IPS-18c (cell line): ENCODE data around the gene FBXO38.

Experiments
- H3K4me3 ChIP-seq: 2 replicates; pipeline ENCODE4 v1.7.0; 2013; ENCODE audit warnings: low read depth, mild to moderate bottlenecking, low read length, moderate library complexity; ENCODE audit not compliant: insufficient read depth
- H3K9me3 ChIP-seq: one replicate; pipeline ENCODE4 v1.6.1; 2013; ENCODE audit warnings: mild to moderate bottlenecking, low read length, moderate library complexity; ENCODE audit not compliant: control insufficient read depth, insufficient read depth

FBXO38 gene, protein sequence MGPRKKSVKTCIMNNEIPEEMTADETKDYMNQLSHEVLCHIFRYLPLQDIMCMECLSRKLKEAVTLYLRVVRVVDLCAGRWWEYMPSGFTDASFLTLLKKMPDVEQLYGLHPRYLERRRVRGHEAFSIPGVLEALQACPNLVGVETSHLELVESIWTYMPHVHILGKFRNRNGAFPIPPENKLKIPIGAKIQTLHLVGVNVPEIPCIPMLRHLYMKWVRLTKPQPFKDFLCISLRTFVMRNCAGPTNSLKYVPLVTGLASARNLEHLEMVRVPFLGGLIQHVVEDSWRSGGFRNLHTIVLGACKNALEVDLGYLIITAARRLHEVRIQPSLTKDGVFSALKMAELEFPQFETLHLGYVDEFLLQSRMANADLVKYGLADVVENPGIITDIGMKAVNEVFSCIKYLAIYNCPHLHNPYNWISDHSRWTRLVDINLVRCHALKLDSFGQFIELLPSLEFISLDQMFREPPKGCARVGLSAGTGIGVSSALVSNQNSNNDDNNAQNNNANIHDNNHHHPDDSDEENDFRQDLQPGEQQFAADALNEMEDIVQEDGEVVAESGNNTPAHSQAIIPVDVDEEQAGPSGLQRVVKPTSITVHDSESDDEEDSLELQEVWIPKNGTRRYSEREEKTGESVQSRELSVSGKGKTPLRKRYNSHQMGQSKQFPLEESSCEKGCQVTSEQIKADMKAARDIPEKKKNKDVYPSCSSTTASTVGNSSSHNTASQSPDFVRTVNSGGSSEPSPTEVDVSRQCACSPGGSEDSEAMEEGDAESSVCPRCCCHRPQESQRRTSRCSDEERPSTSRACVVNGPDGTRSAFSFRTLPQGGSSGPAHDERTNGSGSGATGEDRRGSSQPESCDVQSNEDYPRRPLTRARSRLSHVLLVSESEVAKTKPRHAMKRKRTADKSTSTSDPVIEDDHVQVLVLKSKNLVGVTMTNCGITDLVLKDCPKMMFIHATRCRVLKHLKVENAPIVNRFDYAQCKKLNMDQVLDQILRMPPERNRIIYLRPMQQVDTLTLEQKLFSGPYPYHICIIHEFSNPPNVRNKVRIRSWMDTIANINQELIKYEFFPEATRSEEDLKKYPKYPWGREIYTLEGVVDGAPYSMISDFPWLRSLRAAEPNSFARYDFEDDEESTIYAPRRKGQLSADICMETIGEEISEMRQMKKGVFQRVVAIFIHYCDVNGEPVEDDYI

DNA sequence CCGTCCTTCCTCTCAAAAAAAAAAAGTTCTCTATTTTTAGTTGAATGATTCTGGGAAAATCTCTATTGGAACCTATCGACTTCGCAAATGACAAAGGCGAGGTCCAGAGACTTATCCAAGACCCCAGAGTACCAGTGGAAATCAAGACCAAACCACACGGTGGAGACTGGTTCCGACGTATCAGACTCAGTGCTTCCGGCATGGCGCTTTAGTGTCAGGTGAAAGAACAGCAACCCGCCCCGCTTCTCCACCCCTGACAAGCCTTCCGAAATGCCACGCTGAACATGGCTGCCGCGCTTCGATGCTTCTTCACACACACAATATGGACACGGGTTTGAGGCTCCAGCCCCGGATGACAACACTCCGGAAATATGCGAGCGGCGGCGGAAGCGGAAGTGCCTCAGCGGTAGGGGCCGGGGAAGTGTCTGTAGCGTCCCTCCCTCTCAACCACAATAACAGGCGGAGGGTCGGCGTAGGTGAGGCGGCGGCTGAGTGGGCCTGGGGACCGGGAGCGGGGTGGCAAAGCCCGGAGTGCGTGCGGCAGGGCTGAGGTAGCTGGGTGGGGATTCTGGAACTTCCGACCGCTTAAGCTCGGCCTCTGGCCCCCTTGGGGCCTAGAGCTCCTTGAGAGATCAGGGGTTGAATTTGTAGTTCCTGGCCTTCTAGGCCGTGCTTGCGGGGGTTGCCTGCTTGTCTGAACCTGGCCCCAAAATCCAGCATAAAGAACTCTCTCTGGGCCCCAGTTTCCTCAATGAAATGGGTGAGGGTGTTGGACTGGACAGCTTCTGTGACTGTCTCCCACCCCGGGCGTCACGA, at the start of gene FBXO38:
TSS of gene FBXO38 (plus strand) at position 395 of the 816 bp plus-strand sequence. CDS start 10,819 bp downstream, outside the sequence.
- Histone ChIP-seq H3K9me3 (no peaks in the 10 kb centered on the region), H3K4me3 (peak within 1 kb of the TSS; percentile 95)

DNA sequence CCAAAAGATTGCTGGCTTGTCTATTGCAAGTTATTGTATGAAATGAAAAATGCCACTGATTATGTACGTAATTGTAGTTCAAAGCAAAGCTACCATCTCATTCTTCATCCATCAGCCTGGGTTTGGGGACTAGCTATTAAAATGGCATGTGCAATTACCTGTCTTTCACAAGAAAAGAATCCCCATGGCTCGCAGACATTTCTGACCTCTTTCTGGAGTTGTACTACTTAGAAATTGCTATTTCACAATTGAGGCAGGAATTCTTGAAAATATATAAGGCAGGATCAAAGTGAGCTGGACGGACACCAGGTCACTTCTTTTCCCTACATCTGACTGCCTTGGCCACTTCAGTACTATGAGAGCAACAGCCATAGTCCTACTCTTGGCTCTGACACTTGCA, 48.5 kb upstream of the FBXO38 start, which contains the start of gene SPINK9:
TSS of gene SPINK9 (plus strand) at position 301 of the 400 bp plus-strand sequence. CDS start at position 356, 55 bp downstream.
- no peak within 1 kb of the TSS for H3K4me3 ChIP-seq
- H3K9me3 ChIP-seq = no peaks in the 10 kb centered on the region

DNA sequence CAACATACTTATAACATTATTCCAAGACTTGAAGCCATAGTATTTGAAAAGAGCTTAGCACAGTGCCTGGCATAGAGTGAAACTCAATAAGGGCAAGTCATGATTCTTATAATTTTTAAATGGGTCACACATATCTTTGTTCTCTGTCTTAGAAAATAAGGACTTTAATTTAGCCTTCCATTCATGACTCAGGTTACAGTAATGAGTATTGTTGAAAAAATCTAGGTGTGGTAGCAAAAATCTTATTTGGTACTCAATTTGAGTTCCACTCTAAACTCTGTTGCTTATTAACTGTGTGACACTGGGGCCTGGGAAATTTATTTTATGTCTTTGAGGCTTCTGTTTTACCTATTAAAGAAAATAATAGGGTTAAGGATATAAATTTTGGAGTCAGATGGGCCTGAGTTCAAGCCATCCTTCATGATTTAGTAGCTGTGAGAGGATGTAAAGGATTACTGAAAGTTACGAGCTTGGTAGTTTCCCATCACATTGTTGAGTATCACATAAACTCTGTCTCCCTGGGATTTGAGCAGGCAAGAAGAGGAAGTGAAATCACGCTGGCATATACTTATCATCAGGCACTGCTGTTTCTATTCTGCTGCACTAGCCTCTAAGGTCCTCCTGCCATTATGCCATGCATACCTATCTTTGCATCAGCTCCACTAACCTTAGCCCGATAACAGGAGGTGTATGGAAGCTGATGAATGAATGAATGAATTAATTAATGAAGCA, 46.9 kb upstream of the FBXO38 start:
- Histone ChIP-seq H3K4me3 (no peak overlapping the region), H3K9me3 (peaks cover 2% of the 10 kb centered on the region)

DNA sequence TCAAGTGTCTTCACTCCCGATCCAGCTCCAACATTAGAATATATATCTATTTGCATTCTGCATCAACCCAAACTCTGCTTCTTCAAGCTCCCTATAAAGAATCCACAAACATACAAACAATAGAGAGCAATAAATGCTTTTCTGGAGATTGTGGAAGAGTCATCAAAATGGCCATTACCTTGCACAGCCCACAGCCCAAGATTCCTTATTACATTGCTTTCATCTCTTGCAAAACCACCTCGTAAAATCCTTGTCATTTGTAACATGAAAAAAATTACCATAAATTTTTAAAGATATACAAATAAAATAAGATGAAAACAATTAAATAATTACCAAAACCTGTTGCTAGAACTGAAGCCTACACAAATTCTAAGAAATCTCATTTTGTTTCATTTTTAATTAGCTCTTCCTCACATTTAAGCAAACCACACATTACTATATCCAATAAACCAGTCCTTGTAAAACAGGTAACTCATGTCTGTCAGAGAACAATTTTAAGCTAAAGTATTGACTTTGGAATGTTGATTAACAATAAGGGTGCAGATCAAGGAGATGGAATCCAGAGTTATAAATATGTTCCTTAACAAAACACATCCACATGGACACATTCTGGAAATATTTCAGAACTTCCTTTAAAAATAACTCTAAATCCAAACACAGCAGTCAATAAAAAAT, 41.2 kb upstream of the FBXO38 start:
- Histone ChIP-seq H3K4me3 (no peak overlapping the region), H3K9me3 (peaks cover 2% of the 10 kb centered on the region)

DNA sequence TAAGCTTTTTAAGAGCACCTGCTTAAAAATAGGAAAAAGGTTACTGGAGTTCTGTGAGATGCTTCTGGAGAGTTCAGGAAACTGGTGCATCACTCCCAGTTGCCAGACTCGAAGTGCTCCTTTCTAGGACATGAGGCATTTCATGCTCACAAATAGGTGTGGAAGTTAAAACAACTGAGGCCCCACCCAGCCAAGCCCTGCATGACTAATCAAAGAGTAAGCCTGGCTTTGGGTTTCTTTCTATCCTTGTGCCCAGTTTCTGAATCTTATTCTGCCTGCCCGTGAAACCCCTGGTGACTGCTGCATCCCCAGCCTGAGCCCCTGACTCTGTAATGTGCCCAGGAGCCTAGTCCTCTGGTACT, 40.7 kb upstream of the FBXO38 start:
- Histone ChIP-seq H3K4me3 (no peak overlapping the region), H3K9me3 (peaks cover 2% of the 10 kb centered on the region)

DNA sequence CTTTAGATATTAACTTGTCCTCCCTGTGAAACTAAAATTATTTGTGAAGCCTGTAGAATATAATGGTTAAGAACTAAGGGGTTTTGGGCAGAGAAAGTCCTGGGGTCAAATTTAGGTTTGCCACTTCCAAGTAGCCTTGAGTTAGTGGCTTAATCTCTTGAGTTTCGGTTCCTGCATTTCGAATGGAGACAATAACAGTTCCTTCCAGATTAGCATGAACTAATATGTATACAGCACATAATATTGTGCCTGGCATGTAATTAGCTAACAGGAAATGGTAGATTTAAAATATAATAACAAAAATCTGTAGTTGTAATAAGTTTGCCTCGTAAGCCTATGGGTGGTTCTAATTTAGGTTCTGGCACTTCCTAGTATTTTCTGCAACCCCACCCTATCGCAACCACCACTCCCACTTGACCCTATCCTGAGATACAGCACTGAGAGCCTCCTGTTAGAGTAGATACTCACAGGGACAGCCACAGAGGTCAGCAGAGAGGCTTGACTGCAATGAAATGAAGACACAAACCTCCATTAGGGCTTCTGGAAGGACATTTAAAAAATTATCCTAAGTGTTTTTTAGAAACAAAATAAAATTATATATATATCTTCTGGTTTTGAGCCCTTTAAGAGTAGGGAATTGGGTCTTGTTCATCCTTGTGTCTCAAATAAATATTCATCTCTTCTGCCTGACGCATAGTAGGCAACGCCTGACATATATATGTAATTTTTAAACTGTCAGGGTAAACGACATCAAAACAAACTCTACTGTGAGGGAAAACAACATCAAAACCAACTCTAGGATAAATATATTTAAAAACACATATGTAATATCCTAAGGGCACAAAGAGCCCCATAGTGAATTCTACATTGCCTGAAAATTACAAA, 39.9 kb upstream of the FBXO38 start:
- Histone ChIP-seq H3K9me3 (peaks cover 2% of the 10 kb centered on the region), H3K4me3 (no peak overlapping the region)

DNA sequence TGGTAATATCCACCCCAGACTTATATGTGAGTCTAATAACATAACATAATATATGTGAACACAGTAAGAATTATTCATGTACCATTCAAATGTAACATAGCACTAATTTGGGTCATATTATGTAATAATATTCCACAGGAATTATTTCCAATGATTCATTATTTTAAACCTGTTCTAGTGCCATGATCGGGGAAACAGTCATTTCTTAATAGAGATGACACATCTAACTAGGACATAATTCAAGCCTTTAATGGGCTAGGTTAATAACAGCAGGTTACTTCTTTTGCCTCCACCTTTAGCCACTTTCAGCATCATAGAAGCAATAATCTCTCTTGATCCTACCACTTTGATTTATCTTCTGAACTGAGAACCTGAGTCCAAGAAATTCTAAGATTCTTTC, 36.1 kb upstream of the FBXO38 start:
- no peaks in the 10 kb centered on the region for H3K9me3 ChIP-seq
- H3K4me3 ChIP-seq = no peak overlapping the region

DNA sequence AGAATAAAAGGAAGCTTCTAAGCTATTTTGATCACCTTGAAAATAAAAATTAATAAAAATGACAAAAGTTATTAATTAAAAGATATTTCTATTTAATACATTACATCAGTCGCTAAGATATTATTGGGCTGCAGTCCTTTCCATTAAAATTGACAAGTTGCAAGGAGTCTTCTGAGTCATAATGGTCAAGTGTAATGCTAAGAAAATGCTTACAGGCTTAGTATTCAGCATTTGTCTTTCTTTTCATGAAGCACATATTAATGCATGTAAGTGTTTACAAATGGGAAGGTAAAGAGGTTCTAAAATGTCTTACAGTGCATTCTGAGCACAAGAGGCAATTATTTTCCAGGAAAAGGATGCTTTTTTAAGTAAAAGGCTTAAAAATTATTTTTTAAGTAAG, 31.1 kb upstream of the FBXO38 start:
- Histone ChIP-seq H3K4me3 (no peak overlapping the region), H3K9me3 (no peaks in the 10 kb centered on the region)

DNA sequence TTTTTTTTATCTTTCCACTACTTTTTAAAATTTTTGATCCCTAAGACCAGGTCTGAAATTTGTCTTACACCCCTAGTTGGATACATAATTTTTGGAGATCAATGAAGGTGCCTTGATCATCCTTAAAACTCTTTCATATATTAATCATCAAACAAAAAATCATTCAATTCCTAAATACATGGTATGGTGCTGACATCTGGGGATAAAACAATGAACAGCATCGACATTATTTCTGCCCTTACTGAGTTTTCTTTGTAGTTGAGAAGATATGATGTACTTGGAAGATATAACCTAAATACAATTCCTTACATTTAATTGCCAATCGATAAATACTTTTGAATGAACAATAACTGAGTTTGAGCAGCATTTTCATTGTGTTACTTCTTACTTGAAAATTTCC, 30.1 kb upstream of the FBXO38 start:
- Histone ChIP-seq H3K9me3 (no peaks in the 10 kb centered on the region), H3K4me3 (no peak overlapping the region)

DNA sequence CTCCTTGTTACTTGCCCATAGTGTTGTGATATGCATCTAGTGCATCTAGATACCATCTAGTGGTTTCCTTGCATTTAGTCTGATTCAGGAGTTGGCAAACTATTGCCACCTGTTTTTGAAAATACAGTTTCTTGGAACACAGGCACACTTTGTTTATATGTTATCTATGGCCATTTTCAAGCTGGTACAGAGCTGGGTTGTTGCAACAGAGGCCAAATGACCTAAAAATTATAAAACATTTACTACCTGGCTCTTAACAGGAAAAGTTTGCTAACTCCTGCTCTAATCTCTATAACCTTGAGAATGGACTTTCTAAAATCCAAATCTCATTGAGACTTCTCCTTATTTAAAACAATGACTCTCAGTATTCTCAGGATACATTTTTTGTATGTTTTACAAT, 19.4 kb upstream of the FBXO38 start:
- H3K4me3 ChIP-seq = no peak overlapping the region

DNA sequence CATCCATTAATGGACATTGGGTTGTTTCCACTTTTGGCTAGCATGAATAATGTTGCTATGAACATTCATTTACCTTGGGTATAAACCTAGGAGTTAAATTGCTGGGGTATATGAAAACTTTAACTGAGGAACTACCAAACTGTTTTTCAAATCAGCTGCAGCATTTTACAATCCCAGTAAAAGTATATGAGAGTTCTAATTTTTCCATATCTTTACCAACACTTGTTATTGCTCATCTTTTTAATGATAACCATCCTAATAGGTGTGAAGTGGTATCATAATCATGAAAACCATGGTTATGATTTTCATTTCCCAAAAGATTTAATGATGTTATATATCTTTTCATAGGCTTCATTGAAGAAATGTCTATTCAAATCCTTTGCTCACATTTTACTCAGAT, 15.5 kb upstream of the FBXO38 start:
- H3K9me3 ChIP-seq = no peaks in the 10 kb centered on the region
- no peak overlapping the region for H3K4me3 ChIP-seq

More for the DNA sequence above, 19.4 kb upstream of the FBXO38 start:
- no peaks in the 10 kb centered on the region for H3K9me3 ChIP-seq

DNA sequence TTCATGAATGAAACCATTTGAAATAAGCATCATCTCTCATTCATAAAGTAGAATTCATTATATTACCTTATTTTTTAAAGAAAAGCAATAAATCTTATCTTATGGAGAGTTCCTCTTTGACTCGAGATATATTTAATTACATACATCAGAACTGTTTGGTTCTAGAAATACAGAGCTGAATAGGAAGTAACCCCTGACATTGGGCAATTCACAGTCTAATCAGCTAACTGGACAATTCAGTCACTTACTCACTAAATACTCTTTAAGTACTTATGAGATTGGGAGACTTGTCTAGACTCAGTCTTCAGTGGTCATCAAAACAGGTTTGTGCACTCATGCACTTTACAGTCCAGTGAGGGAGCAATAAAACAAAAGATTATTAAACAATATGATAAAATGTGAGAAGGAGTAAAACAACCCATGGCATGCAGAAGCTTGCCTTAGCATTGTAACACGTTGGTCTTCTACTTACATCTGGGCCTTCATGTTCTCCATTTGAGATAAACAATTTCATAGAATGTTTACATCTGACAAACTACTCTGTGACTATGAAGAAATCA, 11.5 kb upstream of the FBXO38 start:
- H3K9me3 ChIP-seq = no peaks in the 10 kb centered on the region
- H3K4me3 ChIP-seq = no peak overlapping the region

DNA sequence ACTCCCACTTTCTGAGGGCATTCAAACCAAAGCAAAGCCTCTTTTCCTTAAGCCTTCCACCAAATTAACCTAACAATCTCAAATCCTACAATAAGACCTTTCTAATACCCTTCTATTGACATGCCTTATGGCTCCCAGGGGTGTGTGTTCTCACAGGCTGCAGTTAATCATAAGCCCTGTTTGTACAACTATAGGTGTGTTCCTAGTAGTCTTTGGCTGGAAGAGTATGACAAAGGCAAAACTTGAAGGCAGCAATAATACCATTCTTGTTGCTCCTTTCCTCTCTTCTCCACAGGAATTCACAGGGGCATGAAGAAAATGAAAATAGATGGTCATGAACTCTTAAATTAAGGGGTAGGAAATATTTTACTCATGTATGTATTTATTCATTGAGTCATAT, 10.9 kb upstream of the FBXO38 start:
- Histone ChIP-seq H3K4me3 (no peak overlapping the region), H3K9me3 (no peaks in the 10 kb centered on the region)

DNA sequence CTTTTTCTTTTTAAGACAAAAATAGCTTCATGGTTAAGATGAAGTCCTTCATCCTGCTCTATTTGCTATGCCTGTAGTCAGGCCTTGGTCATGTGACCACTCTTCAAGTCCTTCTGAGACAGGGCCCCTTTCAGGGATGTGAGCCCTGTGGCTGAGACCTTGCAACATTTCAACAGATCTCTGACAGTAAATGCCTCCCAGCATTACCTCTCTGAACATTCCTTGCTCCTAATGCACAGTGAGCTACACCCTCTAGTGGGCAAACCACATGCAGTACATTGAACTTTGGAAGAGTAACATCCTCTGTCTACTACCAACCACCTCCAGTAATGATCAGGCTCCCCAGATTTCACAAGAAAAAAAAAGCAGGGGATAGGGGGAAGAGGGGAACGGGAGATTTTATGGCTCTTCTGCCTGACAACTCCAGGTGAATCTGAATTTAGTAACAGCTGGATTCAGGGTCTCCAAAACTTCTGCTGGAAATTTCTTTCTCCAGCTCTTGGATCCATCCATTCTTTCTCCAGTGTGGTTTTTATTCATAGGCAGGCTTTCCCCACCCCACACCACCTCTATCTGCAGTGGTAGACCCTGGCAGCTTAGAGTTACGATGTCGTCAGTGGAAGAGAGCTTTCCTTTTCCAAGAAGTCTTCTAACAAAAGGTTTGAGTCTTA, 8.9 kb upstream of the FBXO38 start:
- H3K4me3 ChIP-seq = no peak overlapping the region
- no peaks in the 10 kb centered on the region for H3K9me3 ChIP-seq
